Stimulated activated CD4-positive, alpha-beta T cell treated with anti-CD3 and anti-CD28 coated beads, TNF-alpha, amount 100 ng/mL, for 48 hours (primary cell): ENCODE results near the gene PDZD4.

Experiments
- DNase-seq, 3 donors: peaks; one replicate each; pipeline ENCODE4 v3.0.0-alpha.2; 2020; ENCODE audit warnings: low read depth in 3 of 3

PDZD4 gene

GRCh38 chrX:153789654-153790053 is 40.7 kb downstream of the PDZD4 start:
- DNase-seq, result no peak

- DNase-seq, result no peak
These were observed 43.7 kb downstream of the PDZD4 start for GRCh38 chrX:153786669-153787068.

DNA sequence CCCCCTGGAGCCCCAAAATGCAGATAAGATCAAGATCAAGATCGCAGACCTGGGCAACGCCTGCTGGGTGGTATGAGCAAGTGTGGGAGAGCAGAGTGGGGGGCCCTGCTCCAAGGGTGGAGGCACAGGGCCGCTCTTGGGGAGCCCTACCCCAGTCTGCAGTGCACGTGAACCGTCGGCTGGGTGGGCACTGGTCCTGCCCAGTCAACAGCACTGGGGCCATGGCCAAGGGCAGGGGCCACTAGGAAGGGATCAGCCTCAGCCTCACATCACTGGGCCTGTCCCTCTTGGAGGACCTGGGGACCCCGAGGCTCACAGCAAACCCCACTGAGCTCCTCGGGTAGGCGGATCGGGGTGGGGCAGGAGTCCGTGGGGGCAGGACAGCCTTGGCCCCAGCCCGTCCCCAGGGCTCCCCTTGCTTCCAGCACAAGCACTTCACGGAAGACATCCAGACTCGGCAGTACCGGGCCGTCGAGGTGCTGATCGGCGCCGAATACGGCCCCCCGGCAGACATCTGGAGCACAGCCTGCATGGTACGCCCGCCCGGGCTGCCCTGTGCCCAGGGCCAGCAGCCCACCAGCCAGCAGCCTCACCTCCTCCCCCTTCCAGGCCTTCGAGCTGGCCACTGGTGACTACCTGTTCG is 45.9 kb downstream of the PDZD4 start:
- DNase-seq, result no peak

DNA sequence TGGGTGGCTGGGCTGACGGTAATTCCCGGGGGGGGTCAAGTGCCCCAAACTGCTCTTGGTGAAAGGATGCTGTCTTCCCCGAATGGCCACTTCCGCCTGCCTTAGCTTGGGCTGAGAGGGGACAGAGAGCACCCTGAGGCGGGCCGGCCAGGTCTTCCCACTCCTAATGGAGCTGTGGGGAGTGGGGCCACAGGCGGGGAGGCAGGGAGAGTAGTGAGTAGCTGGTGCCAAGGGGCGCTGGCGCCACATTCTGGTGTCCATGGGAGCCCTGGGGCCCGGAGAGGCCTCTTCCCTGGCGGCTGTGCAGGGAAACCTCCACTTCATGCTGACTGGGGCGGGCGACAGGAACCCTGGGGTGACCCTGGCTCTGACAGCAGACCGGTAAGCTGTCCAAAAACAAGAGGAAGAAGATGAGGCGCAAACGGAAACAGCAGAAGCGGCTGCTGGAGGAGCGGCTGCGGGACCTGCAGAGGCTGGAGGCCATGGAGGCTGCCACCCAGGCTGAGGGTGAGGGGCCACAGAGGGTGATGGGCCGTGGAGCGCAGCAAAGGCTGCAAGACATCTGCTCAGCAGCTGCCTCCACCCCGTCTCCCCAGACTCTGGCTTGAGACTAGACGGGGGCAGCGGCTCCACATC is 46.8 kb downstream of the PDZD4 start:
- no peak for DNase-seq

DNA sequence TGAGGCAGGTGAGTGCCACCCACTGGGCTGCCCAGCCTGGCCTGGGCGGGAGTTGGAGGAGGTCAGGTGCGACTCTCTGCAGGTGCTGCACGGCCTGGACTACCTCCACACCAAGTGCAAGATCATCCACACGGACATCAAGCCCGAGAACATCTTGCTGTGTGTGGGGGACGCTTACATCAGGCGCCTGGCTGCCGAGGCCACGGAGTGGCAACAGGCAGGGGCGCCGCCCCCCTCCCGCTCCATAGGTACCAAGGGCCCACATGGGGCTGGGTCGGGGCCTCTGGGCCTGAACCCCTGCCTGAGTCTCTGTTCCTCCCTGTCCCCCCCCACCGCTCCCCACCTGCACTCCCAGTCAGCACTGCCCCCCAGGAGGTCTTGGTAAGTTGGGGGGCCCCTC is 47.5 kb downstream of the PDZD4 start:
- no peak for DNase-seq

GRCh38 chrX:153782313-153782712 is 48.0 kb downstream of the PDZD4 start:
- no peak for DNase-seq

DNA sequence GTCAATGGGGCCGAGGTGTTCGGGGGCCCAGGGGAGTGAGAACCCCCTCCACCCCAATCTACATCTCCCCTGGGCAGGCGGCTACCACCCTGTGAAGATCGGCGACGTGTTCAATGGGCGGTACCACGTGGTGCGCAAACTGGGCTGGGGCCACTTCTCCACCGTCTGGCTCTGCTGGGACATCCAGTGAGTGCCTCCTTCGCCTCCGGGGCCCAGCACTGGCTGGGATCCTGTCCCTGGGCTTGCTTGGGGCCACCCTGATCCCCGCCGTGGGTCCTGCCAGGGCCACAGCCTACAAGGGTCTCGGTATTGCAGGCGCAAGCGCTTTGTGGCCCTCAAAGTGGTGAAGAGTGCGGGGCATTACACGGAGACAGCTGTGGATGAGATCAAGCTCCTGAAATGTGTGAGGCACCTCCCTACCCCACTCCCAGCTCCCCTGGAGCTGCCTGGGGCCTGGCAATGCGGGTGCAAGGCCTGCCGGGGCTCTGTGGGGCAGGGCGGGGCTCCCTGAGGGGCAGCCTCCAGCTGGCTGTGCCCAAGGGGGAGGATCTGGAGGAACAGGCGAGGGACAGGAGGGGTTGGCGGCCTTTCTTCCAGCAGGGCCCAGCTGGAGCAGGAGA is 48.8 kb downstream of the PDZD4 start:
- no peak for DNase-seq

GRCh38 chrX:153780678-153781427 is 49.5 kb downstream of the PDZD4 start, which contains the start of gene SRPK3:
Gene SRPK3, plus strand, starts transcription at chrX:153781041. Its CDS starts 46 bp downstream, at chrX:153781087.
- no peak for DNase-seq

DNA sequence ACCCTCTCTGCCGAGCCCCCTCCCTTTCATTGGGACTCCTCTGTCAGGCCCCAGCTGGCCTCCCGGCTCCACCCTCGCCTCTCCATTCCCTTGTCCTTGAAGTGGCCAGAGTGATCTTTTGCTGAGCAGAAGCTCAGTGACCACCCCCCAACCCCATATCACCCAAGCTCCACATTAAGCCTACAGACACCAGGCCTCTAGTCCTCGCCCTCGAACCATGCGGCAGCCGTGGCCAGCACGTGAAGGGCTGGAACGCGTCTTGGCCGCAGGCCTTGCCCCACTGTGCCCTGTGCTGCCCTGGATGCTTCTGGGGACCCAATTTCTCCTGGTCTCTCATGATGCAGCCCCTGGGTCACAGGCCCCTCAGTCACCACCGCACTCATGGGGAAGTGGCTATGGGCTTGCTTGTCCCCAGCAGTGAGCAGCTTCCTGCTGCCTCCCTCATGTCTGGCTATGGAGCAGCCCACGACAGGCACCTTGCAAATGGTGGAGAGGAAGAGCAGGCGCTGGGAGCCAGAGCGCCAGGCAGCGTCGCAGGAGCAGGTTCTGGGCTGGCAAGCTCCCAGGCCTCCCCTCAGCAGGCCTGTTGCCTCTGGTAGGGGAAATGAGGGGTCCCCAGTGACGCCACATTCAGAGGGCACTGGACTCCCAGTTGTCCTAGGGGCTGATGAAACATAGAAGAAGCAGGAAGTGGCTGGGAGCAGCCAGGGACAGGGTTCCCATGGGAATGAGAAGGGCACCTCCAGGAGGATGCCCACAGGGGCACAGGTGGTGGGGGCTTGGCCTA is 50.3 kb downstream of the PDZD4 start:
- DNase-seq, result no peak

DNA sequence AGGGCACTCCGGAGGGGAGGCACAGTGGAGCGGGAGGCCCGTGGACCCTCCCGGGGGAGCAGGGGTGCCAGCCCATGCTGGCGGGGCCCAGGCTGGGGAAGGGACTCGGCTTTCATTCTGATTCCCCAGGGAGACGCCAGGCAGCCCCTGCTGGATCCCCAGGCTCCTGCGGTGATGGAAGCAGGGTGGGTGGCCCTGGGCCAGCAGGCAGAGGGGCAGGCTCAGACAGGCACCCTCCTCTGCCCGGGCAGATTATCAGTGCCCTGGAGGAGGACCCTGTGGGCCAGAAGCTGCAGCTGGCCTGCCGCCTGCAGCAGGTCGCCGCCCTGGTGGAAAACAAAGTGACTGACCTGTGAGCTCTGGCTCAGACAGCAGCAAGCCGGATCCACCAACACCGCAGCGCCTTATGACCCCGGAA is 51.7 kb downstream of the PDZD4 start:
- DNase-seq, result no peak

GRCh38 chrX:153778181-153778580 is 52.2 kb downstream of the PDZD4 start:
- no peak for DNase-seq

DNA sequence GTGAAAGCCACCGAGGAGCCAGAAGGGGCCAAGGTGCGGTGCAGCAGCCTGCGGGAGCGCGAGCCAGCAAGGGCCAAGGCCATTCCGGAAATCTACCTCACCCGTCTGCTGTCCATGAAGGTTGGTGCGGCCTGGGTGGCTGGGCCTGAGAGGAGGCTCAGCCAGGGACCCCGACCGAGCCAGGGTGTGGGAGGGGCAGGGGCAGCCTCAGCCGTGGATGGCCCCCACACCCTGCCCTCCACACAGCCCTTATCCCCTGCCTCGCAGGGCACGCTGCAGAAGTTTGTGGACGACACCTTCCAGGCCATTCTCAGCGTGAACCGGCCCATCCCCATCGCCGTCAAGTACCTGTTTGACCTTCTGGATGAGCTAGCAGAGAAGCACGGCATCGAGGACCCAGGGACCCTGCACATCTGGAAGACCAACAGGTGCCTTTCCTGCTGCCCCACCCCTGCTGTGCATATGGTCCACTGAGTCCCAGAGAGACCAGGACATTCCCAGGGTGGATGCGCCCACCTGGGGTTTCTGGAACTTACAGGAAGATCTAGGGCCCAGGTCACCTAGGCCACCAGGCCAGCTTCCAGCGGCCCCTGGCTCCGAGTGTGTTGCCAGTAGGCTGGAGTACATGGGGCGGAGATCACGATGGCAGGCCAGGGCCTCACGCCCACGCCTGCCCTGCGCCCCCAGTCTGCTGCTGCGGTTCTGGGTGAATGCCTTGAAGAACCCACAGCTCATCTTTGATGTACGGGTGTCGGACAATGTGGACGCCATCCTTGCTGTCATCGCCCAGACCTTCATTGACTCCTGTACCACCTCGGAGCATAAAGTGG is 52.9 kb downstream of the PDZD4 start:
- no peak for DNase-seq

GRCh38 chrX:153776611-153777045 is 53.7 kb downstream of the PDZD4 start:
- no peak for DNase-seq

- DNase-seq, result no peak
These were observed 54.2 kb downstream of the PDZD4 start for GRCh38 chrX:153776120-153776599.

DNA sequence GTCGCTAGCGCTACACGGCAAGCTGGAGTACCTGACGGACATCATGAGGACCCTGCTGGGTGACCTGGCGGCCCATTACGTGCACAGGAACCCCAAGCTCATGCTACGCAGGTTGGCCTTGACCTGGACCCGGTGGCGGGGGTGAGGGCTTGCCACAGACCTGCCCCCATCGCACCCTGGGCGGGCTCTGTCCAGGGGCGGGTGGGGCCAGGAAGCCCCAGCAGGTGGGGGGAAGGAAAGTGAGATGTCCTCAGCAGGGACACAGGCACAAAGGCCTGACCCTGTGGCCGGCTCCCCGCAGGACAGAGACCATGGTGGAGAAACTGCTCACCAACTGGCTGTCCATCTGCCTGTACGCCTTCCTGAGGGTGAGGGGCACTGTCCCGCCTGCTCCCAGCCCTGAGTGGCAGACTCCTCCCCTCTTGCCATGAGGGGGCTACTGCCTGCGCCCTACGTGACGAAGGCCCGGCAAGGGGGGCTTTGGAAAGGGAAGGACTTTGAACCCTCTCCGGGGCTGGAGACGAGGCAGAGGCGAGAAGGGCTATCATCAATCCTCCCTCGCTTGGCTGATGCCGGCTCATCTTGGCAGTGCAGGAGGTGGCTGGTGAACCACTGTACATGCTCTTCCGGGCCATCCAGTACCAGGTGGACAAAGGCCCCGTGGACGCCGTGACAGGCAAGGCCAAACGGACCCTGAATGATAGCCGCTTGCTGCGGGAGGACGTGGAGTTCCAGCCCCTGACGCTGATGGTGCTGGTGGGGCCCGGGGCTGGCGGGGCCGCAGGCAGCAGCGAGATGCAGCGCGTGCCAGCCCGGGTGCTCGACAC is 54.8 kb downstream of the PDZD4 start:
- DNase-seq, result no peak

- DNase-seq, result no peak
These were observed 55.6 kb downstream of the PDZD4 start for GRCh38 chrX:153774576-153775292.

- no peak for DNase-seq
These were observed 56.4 kb downstream of the PDZD4 start for GRCh38 chrX:153773741-153774575.

GRCh38 chrX:153773218-153773611 is 57.1 kb downstream of the PDZD4 start:
- DNase-seq, result no peak
